Iris pigment epithelial cell (primary cell): ENCODE results near the gene ZBTB1.
A peak's percentile ranks its signal among the peaks of the same experiment; 100 is the strongest.

ENCODE experiments used
- DNase-seq: peaks from one replicate; pipeline ENCODE4 v3.0.0-alpha.2; 2011; ENCODE audit warnings: low read depth

ZBTB1 gene

GRCh38 chr14:64504310-64504896 lies at the start of gene ZBTB1:
ZBTB1 (plus strand) TSS chr14:64504770; CDS start chr14:64521505, 16,735 bp downstream.
- DNase-seq, result peak; percentile 85

DNA sequence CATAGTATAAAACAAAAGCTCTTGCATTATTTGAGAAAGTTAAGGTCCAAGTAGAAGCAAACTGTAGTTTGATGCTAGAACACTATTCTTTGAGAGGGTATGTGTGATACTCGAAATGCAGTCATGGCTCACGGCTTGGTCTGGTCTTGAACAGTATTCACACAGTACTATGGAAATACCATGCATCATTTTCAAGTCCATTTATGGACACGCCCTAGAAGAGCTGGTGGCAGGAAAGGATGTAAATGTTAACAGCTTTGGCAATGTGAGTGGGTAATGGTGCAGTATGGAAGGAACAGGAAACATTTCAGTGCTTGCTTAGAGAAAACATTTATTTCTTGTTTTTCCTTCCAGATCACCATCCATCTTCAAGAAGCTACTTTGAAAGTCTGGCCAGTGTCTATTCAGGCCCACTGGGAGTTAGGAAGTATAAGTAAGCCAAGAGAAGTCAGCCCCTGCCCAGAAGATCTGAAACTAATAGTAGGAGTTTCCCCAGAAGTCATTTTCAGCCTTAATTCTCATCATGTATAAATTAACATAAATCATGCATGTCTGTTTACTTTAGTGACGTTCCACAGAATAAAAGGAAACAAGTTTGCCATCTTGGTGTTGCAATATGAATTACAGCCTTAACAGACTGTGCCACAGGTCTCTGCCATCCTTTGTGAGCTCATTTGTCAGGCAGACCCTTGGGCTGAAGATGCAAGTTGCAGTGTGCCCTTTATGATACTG lies 45.0 kb upstream of the ZBTB1 start:
- no peak for DNase-seq

DNA sequence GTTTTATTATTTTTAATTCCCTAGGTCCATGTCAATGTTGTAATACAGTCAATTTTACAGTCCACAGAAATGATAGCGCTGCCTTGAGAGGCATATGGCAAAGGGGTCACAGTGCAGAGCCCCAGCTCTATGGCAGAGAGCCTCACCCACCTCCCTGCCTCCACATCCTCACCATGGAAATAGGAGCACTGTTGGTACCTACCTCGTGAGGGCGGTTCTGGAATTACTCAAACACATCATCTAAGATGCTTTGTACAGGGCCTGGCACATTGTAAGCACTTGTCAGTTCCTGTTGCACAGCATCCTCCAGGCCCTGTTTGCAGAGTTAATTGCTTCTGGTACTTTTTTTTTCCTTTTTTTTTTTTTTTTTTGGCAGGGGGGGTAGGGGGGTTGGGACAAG lies 43.3 kb upstream of the ZBTB1 start:
- DNase-seq, result no peak

GRCh38 chr14:64463195-64463594 lies 41.4 kb upstream of the ZBTB1 start:
- DNase-seq, result no peak

GRCh38 chr14:64463873-64464272 lies 40.7 kb upstream of the ZBTB1 start:
- DNase-seq, result no peak

DNA sequence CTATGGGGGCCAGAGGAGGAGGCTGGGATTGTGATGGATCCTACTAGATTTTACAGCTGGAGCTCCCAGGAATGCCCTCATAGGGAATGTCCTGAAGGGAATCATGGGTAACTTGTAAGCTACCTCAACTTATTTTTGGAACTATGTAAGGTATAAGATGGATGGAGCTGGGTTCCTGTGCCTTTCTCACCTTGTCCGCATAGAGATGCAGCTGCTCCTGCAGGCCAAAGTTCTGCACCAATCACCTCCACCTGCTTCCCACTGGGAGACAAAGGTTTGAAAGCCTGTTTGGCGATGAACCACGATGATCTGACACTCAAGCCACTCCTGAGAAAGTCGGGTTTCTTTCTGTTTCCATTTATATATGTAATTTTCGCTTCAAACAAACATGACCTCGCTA lies 39.9 kb upstream of the ZBTB1 start:
- DNase-seq, result no peak

GRCh38 chr14:64465191-64465822 lies 39.3 kb upstream of the ZBTB1 start, which contains the start of gene AKAP5:
AKAP5 (plus strand) TSS chr14:64465499; CDS start chr14:64468395, 2,896 bp downstream.
- peak; percentile 18 for DNase-seq

DNA sequence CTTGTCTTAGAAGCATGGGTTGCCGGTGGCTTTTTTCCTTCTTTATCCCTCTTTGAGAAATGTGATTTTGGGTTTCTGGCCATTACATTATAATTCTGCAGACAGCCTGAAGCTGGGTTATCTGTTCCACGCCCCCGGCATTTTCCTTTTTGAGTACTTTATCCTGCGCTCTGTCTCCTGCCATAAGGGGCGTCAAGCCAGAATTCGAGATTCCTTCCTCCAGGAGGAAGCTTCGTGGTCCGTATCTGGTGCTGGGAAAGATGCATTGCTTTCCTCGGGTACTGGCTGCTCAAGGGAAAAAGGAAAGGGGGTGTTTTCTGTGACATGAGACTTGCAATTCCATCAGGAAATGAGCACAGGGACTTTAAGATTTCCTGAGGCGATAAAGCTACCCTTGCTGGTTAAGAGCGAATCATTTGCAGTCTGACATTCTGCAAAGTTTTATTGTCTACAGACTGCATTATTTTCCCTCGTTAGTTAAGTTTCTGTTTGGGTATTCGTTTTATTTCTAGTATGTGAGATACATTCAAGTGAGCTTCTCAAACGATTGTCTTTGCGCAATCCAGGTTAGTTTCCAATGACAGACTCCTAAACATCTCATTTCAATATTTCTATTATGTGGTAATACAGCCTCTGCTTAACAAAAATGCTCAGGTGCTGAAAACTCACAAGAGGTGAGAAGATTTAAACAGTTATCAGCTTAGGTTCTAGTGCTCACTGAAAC lies 38.6 kb upstream of the ZBTB1 start:
- peak; percentile 49 for DNase-seq

- DNase-seq, result peak; percentile 14
Measured at GRCh38 chr14:64467101-64467500, 37.5 kb upstream of the ZBTB1 start.

DNA sequence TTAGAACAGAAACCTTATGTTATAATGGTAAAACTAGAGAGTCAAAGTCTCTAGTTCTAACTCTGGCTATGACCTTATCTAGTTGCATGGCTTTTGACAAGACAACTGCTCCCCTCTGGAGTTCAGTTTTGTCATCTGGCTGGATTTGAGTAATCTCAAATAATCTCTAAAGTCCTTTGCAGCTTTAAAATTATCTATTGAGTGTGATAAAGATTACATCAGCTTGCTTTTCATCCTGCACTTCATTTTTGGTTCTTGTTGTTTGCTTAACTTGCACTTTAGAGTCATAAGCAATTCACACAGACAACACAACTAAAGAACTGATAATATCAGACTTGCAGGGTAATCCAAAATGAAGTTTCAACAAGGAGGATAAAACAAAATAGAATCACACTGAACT lies 37.0 kb upstream of the ZBTB1 start:
- no peak for DNase-seq

DNA sequence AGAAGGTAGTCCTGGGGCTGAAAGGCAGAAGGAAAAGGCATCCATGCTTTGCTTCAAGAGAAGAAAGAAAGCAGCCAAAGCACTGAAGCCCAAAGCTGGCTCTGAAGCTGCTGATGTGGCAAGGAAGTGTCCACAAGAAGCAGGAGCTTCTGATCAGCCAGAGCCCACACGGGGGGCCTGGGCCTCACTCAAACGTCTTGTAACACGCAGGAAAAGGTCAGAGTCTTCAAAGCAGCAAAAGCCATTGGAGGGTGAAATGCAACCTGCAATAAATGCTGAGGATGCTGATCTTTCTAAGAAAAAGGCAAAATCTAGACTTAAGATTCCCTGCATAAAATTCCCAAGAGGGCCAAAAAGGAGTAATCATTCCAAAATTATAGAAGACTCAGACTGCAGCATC lies 36.1 kb upstream of the ZBTB1 start:
- DNase-seq, result no peak

GRCh38 chr14:64474041-64474440 lies 30.5 kb upstream of the ZBTB1 start:
- DNase-seq, result no peak

GRCh38 chr14:64474698-64475097 lies 29.9 kb upstream of the ZBTB1 start:
- no peak for DNase-seq

DNA sequence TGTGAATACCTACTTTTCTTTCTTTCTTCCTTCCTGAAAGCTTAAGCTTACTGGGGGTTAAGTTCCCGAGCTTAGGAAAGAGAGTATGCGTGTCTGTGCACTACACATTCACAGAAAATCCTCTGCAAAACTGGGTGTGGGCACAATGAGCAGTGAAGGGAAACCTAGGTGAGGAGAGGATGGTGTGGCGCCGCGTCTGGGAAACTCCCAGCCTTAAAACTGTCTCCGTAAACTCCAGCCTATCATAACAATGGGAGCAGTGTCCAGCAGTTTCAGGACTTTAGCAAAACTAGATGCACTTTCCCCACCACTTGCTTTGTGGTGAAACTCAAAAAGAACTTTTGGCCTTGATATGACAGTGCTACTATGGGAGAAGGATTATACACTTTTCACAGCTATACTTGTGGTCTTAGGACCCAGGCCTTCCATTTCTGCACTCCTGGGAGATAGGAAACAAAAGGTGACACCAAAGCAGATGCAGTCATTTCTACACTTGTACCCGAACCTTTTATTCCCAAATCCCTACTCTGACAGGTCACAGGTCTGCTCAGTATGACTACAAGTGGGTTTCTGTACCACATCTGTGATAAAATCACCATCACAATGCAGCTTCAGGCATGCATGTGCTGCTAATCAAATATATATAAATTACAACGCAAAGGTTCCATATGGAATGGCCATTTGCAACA lies 28.8 kb upstream of the ZBTB1 start:
- no peak for DNase-seq

DNA sequence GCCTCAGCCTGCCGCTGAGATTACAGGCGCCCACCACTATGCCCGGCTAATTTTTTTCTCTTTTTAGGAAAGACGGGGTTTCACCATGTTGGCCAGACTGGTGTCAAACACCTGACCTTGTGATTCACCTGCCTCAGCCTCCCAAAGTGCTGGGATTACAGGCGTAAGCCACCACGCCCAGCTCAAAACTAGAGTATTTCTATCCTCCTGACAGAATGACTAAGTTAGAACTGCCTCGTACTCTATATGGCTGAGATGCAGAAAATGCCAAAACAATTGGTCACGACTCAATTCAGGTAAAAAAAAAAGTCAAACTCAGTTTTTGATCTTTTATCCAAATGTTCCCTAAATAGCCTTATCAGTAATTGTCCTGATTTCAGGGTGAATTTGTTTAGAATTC lies 28.1 kb upstream of the ZBTB1 start:
- DNase-seq, result no peak

DNA sequence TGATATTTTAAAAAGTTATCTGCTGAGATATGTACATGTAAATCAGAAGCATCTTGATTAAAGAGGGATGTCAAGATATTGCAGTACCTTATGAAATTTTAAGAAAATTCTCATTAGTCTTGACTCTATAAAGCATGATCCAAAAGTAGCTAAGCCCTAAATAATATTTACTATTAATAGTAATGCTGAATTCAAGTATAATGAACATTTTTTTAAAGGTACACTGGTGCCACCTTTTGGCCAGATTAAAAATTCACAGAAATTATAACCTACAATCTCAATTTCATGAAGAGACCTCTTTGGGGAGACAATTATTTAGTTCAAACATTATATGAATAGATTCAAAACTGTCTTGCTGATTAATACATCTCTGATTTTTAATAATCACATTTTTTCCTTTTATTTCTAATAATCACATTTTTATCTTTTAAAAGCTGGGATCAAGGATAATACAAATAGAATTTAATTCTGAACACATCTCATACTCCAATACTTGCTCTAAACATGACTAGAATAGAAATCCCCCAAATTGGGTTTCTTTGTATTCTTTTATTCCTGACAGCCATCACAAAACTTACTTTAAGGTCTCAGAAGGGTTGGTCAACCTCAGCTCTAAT lies 25.8 kb upstream of the ZBTB1 start:
- DNase-seq, result peak; percentile 17

GRCh38 chr14:64488590-64489099 lies 15.9 kb upstream of the ZBTB1 start:
- no peak for DNase-seq

- DNase-seq, result no peak
Measured at GRCh38 chr14:64491637-64492036, 12.9 kb upstream of the ZBTB1 start.

DNA sequence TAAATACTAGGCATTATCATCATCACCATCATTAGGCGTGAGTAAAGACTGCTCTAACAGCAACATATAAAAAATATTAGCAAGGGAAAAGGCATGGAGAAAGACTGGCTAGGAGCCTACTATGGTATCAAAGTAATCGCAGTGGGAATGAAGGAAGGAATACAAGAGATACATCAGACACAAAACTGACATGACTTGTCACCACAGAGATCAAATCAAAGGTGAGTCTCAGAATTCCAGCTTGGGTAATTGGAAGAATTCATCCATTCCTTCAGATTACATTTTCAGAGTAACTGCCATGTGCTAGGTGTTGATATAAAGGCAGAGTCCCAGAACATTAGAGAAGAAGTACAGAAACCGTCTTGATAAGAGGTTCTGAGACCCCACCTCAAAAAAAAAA lies 11.1 kb upstream of the ZBTB1 start:
- no peak for DNase-seq

GRCh38 chr14:64495252-64495651 lies 9.3 kb upstream of the ZBTB1 start:
- no peak for DNase-seq

DNA sequence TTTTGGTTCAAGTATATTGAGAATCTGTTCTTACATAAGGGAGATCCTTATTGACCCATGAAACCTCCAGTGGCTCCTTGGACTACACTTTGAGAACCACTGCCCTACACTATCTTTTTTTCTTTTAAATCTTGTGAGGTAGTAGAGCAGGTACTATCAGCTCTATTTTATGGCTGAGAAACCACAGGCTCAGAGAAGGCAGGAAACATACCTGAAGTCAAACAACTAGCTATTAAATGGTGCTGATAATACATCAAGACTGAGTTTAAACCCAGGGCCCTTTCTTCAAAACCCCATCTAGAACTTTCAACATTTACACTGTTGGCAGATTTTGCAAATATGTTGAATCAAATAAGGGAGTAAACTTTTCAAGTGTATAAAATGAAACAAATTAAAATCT lies 7.8 kb upstream of the ZBTB1 start:
- DNase-seq, result no peak
